HG03060 (cell line): ENCODE measurements around the gene BCR.
"Not testable (repeated sequence)": the region's sequence is repeated elsewhere in the genome, so short reads cannot be mapped to it uniquely, and the experiment has no call there.

Source experiments
- ATAC-seq: cut with Tn5 transposase; IDR thresholded peaks from one replicate; pipeline ENCODE4 v1.9.1; 2021; ENCODE audit warnings: low read depth, moderate number of reproducible peaks; ENCODE audit not compliant: unreplicated experiment

The BCR gene

GRCh38 chr22:23305321-23305910 lies 125.1 kb downstream of the BCR start:
- no peak for ATAC-seq

DNA sequence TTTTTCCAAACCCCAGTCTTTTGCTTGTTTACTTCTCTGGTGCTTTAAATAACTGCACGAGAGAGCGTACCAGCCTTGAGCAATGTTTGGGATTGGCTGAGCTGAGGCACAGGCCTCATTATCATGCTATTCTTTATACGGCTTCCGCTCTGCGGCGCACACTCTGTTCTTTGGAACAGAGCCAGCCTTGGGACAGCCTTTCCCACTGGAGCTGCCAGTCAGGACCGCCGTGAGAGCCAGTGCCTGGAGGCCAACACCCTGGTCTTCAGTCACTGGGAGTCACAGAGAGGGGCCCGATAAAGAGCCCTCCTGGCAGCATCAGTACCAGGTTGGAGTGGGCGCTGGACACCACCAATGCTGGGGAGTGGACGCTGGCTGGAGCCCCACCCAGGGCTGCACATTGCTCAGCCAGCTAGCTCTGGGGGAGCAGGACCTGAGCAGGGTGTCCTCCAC lies 125.6 kb downstream of the BCR start:
- no peak for ATAC-seq

DNA sequence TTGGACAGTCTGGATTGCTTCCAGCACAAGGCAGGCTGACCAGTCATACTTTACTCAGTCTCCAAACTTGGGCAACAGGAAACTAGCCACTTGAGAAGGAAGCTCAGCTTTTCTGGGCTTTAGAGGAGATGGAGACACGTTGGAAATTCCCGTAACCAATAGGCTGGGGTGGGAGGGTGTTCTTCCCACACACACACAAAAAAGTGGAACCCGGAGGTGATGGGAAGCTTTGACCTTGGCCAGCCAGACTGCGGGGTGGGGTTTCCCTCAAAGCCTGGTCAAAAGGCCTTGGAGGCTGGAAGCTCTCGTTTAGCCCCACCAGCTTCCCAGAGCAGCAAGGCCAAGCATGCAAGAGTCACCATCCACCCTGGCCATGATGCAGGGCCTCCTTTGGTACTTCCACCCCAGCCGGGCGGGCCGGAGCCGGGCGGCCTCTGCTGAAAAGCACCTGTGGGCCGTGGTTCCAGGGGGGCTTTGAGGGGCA lies 126.2 kb downstream of the BCR start:
- no peak for ATAC-seq

DNA sequence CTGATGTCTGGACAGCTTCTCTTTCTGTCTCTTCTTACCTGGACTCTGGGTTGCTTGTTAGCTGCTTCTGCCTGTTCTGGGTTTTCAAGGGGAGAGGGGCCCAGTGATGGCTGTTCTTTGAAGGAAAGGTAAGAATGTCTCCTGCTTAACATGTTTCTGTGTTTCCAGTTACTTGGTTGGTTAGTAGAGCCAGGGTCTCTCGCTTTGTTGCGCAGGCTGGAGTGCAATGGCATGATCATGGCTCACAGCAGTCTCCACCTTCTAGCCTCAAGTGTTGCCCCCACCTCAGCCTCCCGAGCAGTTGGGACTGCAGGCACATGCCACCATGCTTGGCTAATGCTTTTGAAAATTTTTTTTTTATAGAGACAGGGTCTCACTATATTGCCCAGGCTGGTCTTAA lies 126.6 kb downstream of the BCR start:
- ATAC-seq, result no peak

DNA sequence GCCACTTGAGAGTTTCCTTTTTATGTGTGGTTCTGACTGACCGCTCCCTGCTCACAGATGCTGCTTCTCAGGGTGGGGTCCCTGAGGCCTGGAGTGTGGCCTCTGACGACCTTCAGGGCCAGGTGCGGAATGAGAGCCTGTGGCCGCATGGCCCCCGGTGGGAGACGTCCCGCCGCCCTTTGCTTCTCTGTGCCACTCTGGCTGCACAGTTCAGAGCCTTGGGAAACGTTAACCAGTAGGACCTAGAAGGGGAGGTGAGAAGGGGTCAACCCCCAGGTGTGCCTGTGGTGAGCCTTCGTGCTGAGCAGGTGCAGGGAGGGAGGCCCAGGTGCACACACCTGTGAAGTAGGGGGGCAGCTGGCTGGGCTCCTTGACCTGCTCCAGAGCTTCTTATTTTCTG lies 127.2 kb downstream of the BCR start:
- ATAC-seq, result not testable (repeated sequence)

DNA sequence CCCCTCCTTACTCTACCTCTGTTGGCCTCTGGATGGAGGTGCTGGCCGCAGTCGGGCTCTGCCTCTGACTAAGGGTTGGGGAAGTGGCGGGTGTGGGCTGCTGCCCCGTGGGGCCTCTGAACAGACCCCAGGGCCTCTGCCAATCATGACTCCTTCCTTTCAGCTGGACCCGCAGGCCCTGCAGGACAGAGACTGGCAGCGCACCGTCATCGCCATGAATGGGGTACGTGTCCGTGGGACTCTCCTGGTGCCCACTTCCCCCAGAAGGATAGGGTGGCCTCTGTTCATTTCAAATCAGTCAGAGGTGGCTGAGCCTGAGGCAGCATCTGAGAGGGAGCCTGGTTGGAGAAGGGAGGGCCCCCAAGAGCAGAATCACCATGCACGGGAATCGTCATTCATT lies 129.0 kb downstream of the BCR start:
- ATAC-seq, result not testable (repeated sequence)

DNA sequence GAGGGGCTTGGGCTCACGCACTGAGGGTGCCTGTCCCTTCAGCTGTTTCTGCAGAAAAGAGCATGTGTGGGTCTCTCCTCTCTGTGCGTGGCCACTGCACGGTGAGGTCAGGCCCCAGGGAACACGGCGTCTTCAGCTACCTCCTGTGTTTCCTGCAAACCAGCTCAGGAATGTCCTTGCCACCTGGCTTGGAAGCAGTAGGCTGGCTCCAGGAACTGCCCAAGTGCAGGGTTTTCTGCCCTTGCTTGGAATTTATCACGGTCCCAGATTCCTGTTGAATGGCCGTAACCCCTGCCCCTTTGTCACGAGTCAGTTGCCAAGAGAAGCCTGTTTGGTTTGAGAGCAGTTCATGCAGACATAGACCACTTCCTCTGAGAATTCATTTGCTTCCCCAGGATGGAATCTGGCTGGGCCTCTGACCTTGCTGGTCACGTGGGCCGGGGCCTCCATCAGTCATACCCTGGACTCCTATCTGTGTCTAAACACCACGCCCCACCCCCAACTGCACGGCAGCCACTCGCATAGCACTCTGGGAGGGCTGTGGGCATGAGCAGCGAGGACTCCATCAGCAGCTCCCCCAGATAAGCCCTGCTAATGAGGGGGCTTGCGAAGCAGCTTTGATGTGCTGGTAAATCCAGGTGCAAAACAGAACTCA lies 130.3 kb downstream of the BCR start:
- ATAC-seq, result not testable (repeated sequence)

DNA sequence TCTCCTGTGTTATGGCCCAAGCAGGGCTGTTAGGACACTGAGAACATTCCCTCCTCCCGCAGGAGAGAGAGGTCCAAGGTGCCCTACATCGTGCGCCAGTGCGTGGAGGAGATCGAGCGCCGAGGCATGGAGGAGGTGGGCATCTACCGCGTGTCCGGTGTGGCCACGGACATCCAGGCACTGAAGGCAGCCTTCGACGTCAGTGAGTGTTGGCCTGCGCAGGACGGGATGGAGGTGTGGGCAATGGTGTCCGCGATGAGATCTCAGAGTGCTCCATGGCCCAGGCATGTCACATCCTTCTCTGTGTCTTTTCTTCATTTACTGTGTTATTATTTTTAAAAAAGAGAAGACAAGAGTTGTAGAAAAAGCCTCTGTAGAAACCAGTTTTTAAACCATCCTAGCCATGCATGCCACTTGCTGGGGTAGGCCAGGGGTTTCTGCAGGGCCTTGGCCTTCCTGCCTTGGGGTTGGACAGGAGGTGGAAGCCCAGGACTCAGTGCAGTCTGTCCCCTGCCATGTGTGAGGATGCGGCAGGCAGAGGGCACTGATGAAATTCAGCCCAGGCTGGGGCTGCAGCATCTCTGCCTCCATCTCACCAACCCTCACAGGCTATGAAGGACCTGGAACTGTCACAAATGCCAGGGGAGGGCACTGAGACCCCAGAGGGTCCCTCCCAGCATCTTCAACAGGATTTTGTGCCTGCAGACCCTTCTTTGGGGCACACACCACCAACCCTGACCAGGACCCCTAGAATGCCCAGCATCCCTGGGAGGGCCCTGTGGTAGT lies 131.5 kb downstream of the BCR start:
- not testable (repeated sequence) for ATAC-seq

- no peak for ATAC-seq
Observed at GRCh38 chr22:23313791-23314567, 133.7 kb downstream of the BCR start.

DNA sequence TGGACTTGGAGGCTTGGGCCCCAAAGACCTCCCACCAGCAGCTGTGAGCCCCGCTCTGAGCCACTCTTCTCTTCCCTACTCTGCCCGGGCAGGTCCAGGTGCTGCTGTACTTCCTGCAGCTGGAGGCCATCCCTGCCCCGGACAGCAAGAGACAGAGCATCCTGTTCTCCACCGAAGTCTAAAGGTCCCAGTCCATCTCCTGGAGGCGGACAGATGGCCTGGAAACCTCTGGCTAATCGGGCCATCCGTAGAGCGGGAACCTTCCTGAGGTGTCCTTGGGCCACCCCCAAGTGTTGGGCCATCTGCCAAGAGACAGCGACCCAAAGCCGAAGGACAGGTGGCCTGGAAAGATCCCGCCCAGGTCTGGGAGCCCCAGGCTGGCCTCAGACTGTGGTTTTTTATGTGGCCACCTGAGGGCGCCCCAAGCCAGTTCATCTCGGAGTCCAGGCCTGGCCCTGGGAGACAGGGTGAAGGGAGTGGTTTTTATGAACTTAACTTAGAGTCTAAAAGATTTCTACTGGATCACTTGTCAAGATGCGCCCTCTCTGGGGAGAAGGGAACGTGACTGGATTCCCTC lies 135.1 kb downstream of the BCR start:
- no peak for ATAC-seq

GRCh38 chr22:23316596-23316995 lies 136.3 kb downstream of the BCR start:
- not testable (repeated sequence) for ATAC-seq

- not testable (repeated sequence) for ATAC-seq
Observed at GRCh38 chr22:23318316-23318715, 138.0 kb downstream of the BCR start.

DNA sequence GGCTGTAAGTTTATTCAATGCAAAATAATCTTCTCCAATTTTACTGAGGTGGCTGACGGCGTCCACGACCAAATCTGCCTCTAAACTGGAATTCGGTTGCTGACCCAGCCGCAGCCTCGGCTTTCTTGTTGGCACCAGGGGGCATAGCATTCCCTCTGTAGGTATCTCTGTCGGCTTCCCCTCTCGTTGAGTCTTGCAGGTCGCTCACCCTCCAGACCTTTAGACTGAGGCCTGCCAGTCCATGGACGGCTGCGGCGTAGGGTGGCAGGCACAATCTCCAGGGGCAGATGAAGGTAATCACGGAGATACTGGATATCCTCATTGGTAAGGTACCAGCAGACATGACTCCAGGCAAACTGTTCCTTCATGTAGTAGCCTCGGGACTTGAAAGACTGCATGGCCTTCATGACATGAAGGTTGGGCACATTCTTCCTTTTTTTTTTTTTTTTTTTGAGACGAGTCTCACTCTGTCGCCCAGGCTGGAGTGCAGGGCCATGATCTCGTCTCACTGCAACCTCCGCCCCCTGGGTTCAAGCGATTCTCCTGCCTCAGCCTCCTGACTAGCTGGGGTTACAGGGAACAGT lies 142.3 kb downstream of the BCR start:
- ATAC-seq, result not testable (repeated sequence)

DNA sequence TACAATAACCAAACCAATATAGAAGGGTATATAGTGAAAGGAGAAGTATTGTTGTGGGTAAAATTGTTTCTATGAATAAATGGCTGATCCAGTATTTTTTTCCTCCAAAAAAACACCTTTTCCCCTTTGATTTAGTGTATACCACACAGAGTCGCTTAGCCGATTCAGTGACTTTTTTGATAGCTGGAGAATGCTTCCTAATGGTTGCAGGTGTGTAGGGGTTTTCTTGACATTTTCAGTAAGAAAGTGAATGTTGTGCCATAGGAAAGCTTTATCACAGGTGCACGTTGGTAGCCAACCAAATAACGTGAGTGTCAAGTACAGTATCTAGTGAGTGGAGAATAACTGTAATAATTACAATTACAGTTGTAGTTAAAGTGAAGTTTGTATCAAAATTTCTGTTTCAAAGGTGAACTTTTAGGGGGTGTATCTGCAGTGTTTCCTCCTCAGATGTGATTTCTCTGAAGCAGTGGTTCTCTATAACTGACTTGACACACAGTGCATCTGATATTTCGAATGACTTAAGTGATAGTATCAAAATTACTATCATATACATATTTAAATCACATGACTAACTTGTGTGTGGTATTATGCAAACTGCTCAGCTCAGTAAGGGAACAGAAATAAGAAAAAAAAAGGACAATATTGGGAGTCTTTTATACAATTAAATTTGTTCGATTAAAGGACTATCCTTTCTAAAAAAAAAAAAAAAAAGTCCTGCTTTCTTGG lies 143.8 kb downstream of the BCR start:
- ATAC-seq, result not testable (repeated sequence)

DNA sequence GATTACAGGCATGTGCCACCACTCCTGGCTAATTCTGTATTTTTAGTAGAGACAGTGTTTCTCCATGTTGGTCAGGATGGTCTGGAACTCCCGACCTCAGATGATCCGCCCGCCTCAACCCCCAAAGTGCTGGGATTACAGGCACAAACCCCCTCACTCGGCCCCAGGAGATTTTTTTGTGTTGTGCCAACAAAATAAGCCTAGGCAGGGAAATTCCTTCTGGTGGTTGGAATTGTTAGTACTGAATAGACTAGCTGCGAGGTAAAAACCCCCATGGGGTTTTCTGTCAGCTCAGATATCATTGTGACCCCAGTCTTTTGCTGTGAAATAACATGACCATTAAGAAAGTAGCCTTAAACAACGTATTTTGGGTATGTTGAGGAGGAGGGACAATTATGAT lies 144.9 kb downstream of the BCR start:
- no peak for ATAC-seq

GRCh38 chr22:23333822-23334221 lies 153.5 kb downstream of the BCR start:
- not testable (repeated sequence) for ATAC-seq

- ATAC-seq, result not testable (repeated sequence)
Observed at GRCh38 chr22:23337672-23338071, 157.4 kb downstream of the BCR start.

DNA sequence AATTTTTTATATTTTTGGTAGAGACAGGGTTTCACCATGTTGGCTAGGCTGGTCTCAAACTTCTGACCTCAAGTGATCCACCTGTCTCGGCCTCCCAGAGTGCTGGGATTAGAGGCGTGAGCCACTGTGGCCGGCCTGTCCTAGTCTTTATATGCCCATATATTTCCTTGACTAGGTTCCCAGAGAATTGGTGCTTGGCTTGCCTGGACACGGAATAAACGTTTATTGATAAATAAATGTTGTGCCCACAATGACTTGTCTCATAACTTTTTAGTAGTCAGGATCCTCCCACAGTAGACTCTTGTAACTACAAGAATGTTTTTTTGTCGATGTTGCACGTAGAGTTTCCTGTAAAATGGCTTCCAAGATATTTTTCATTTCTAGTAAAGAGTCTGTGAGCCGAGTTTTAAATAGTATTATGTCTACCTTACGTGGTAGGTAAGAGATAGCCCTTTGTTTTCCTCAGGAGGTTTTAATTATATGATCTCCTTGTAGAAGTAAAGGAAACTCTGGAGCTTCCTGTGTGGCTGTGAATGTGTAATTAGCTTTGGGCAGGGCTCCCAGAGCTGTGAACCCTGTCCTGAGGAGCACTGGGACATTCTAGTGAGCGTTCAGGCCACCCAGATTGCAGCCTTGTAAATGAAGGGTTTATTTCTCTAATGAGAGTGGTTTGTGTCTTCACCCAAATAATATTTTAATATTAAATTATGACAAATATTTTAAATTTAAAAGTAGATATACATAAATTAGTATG lies 161.8 kb downstream of the BCR start:
- ATAC-seq, result not testable (repeated sequence)

DNA sequence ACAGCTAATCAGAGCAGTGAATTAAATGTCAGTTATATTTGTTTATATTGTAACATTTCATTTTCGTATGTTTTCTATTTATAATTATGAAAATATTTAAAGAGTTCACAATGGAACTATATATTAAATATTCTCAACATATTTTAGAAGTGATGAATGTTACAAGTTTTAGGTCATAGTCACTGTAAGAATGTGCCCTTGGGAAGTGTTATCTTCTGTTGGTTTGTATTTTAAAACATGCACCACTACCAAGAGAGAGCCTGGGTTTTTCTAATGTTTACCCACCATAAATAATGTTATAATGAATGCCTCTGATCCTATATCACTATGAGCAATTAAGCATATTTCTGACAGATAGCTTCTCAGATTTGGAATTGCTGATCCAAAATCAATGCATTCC lies 171.0 kb downstream of the BCR start:
- ATAC-seq, result no peak
